GM12891 (cell line): ENCODE measurements around the gene CHSY1.

Source experiments
- POLR2A ChIP-seq: IDR thresholded peaks from 2 replicates; pipeline ENCODE4 v1.6.1; 2011; ENCODE audit warnings: low read depth, low read length, control low read depth
- POLR2AphosphoS5 ChIP-seq: IDR thresholded peaks from 2 replicates; pipeline ENCODE4 v1.6.1; 2011; ENCODE audit warnings: low read depth, low read length, control low read depth
- SPI1 ChIP-seq: IDR thresholded peaks from 2 replicates; pipeline ENCODE4 v1.6.1; 2011; ENCODE audit warnings: low read depth, low read length, control low read depth

DNA sequence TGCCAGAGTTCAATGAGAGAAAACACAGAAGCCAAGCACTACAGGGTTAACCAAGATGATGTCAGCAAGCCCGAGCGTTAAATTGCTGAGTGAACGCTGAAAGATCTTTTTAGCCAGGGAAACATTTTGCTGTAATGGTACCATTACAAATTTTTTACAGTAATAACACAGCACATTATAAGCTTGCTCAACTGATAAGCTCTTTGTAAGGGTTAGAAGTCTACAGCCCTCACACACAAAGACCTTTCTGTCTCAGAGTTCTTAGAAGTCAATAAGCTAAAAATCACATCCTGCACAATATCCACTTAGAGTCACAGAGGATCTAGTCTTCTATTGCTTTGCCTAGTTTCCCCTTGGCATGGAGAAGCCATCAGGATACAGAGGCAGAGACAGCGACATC, 29.9 kb downstream of the CHSY1 start:
- TF ChIP-seq POLR2A (no peak), POLR2AphosphoS5 (no peak), SPI1 (no peak)
